Urinary bladder (tissue), 4 donors: ENCODE results near the gene NBPF3. TPM values are rescaled to one million over a fixed set of nuclear protein-coding genes. Genes with fewer than 3 reads are reported as not detected.
"Not testable (repeated sequence)": the region's sequence is repeated elsewhere in the genome, so short reads cannot be mapped to it uniquely, and the experiment has no call there.

Experiments
- DNase-seq: peaks from one replicate; pipeline ENCODE4 v3.0.0-alpha.2; 2015; ENCODE audit errors: extremely low spot score
- H3K27ac ChIP-seq: one replicate; pipeline ENCODE4 v1.5.1; 2013; ENCODE audit warnings: low read depth, mild to moderate bottlenecking, moderate library complexity
- H3K36me3 ChIP-seq: one replicate; pipeline ENCODE4 v1.6.1; 2013; ENCODE audit warnings: mild to moderate bottlenecking, moderate library complexity; ENCODE audit not compliant: insufficient read depth
- H3K4me1 ChIP-seq: one replicate; pipeline ENCODE4 v1.6.1; 2013; ENCODE audit warnings: mild to moderate bottlenecking, moderate library complexity; ENCODE audit not compliant: insufficient read depth
- H3K4me3 ChIP-seq: one replicate; pipeline ENCODE4 v1.5.1; 2013; ENCODE audit warnings: low read depth, low read length
- WGBS: extraction: QIAGEN DNeasy Blood & Tissue Kit; methylation state at CpG from one replicate; pipeline ENCODE4 v1.1.7; 2013; 5-methylcytosine and 5-hydroxymethylcytosine counted together
- polyA plus RNA-seq: library from polyadenylated mRNA; stranded (reverse); fragments of 200-250 nt; gene quantifications from one replicate; pipeline ENCODE4 v1.2.3, GENCODE V29; 2013
- total RNA-seq: library from RNA; depleted of rRNA; stranded (reverse); fragments of >200 nt; gene quantifications from one replicate; pipeline ENCODE4 v1.2.3, GENCODE V29; 2014
- donor health status: healthy with polysubstance abuse.
- donor health status: healthy.

NBPF3 gene
- total and polyA plus RNA-seq, 2 donors: 4.4 to 25.2 TPM

DNA sequence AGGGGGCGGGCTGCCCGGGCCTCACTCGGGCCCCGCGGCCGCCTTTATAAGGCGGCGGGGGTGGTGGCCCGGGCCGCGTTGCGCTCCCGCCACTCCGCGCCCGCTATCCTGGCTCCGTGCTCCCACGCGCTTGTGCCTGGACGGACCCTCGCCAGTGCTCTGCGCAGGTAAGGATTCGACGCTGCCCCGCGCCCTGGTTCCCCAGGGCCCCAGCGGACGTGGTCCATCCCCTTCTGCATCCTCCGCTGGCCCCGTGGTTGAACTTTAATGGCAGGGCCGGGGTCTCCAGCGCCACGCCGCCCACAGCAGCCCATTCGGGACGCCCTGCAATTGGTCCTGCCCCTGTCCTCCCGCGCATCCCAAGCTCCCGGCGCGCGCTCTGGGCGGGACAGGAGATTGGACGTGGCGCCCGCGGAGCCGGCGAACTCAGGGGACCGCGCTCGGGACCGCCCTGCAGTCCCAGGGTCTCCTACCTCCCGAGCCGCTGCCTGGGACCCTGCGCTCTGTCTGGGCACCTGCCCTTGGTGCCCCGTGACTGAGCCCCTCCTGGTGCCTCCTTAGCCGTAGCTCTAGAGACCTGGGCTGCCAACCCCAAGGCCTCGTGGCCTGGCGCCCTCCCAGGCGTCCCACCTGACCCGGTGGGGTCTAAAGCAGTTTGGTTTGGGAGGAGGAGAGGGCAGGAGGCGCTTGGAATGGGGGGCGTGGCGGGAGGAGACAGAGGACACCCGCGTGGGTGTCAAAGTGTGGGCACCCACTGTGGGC is 69.6 kb downstream of the NBPF3 start, which contains the start of gene ALPL:
Gene ALPL, plus strand, starts transcription at position 73 of the 762 bp plus-strand sequence. CDS start 44,659 bp downstream, outside the sequence.
- Histone ChIP-seq H3K27ac (no peak within 1 kb of the TSS), H3K36me3 (no peaks in the 10 kb centered on the region), H3K4me3 (peak within 1 kb of the TSS; percentile 23), H3K4me1 (no peaks in the 10 kb centered on the region)
- WGBS: 6% methylated on average over 67 of the region's 67 CpGs
- DNase-seq: no peak

DNA sequence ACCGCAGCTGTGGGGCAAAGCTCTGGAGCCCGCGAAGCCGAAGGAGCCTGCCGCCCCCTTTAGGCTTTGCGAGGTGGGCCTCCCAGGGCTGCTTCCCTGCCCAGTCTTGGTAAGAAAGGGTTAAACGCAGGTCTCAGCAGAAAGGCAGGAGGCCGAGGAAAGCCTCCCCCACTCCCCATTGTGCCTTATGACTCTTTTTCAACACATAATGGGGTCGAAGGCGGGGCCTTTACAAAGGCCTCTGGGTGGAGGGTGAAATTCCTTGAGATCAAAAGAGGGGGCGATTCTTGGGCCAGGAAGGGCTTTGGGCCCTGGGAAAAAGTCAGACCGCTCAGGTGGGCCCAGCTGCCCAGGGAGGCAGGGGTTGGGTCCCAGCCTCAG is 70.2 kb downstream of the NBPF3 start:
- WGBS: 58% methylated on average over 12 of the region's 12 CpGs
- H3K4me1 ChIP-seq: no peaks in the 10 kb centered on the region
- H3K36me3 ChIP-seq: no peaks in the 10 kb centered on the region
- H3K27ac ChIP-seq: no peak overlapping the region
- no peak for DNase-seq
- no peak overlapping the region for H3K4me3 ChIP-seq

DNA sequence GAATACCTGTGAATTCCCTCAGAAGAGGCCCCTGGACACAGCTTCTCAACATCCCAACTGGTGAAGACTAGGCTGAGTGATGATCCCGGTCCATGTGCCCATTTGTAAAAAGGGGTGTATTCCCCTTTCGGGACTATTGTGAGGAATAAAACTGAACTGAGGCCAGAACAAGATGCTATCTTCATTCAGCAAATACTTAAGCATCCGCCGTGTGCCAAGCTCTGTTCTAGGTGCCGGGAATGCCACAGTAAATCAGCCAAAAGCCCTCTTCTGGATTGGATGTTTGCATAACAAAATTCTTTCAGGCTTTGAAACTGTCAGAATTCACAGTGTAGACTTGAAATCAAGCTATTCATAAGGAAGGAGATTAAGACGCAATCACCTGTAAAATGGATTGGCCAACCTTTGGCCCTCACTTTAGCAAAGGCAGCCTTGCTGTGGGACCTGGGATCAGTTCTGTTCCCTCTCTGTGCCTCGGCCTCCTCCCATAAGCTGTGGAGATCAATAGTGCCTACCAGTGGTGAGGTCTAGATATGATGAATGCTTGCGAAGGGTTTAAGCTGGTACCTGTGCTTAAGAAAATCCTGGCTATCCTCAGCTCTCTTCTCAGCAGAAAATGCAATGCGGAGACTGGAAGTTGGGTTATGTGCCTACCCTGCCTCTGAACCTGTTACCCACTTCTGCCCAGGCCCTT is 71.1 kb downstream of the NBPF3 start:
- no peak for DNase-seq
- no peaks in the 10 kb centered on the region for H3K4me1 ChIP-seq
- WGBS: 81% methylated on average over 9 of the region's 9 CpGs
- H3K36me3 ChIP-seq: no peaks in the 10 kb centered on the region
- no peak overlapping the region for H3K4me3 ChIP-seq
- H3K27ac ChIP-seq: no peak overlapping the region

DNA sequence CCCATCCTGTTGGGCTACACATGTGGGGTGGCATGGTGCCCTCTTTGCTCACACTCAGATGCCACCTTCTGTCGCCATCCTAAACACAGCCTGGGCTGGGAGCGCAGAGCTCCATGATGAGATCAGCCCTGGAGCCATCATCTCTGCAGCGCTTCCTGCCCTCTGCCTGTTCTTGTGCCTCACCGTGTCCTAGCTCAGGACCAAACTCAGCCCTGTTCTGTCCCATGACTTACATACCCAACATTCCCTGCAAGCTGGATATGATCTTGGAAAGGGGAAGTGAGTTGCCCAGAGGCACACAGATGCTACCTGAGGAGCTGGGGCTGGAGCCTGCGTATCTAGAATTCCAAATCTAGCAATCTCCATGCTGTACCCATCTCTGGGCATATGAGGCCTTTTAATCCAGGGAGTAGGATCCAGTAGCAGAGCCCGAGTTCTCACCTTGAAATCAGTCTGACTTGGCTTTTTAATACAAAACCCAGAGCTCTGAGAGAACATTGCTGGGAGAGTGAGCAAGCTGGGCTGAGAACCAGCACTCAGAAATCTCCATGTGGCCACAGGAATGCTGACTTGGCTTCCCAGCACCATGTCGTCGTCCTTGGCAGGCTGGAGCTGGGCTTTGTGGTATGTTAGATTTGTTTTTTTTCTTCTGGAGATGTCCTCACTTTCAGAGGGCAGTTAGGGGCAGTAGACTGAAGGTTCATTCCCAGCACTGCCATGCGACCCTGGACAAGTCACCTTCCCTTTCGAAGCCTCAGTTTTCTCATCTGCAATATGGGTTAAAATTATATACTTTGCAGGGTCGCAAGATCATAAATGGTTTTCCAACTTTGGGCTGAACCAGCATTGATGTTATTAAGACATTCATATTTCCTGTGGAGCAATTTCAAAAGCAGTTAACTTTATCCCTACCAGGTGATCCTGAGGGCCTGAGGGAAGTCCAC is 71.9 kb downstream of the NBPF3 start:
- no peak overlapping the region for H3K27ac ChIP-seq
- WGBS: 67% methylated on average over 11 of the region's 11 CpGs
- H3K4me3 ChIP-seq: no peak overlapping the region
- H3K4me1 ChIP-seq: no peaks in the 10 kb centered on the region
- DNase-seq: no peak
- H3K36me3 ChIP-seq: no peaks in the 10 kb centered on the region

DNA sequence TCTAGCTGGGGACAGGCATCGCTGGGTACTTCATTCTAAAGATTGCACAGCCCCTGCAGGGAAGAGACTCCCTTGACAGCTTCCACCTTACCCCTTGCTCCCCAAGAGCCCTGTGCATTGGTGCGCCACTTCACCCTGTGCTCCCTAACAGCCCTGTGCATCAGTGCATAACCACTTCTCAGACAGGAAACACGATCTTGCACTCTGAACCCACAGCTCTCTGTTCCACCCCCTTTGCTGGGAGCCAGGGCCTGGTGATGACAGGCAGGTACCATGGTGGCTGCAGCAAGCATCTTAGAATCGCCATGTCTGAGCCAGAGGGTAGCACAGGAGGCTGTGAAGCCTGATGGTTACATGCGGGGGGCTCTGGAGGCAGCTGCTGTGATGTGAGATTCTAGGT is 74.3 kb downstream of the NBPF3 start:
- 88% methylated on average over 5 of the region's 5 CpGs for WGBS
- no peak overlapping the region for H3K4me3 ChIP-seq
- H3K36me3 ChIP-seq: no peaks in the 10 kb centered on the region
- DNase-seq: no peak
- no peaks in the 10 kb centered on the region for H3K4me1 ChIP-seq
- H3K27ac ChIP-seq: no peak overlapping the region

DNA sequence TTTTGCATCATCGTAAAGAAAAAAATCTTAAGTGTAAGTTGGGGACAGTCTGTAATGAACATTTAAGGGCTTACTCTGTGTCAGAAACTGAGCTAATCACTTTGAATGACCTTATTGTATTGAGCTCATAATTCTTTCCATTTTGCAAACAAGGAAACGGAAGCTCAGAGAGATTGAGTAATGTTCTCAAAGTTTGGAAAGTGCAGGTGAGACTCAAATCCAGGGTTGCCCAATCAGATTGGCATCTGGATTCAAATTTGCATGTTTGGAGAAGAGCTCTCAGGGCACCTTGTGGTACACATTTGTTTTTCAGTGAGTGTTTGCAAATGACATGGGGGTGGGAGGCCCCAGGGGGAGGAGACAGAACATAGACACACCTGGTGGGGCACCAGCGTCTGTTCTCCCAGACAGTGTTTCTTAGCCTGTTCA is 77.2 kb downstream of the NBPF3 start:
- WGBS: 79% methylated on average over 3 of the region's 3 CpGs
- no peak for DNase-seq
- H3K27ac ChIP-seq: no peak overlapping the region
- H3K4me3 ChIP-seq: no peak overlapping the region
- no peaks in the 10 kb centered on the region for H3K4me1 ChIP-seq
- H3K36me3 ChIP-seq: no peaks in the 10 kb centered on the region

DNA sequence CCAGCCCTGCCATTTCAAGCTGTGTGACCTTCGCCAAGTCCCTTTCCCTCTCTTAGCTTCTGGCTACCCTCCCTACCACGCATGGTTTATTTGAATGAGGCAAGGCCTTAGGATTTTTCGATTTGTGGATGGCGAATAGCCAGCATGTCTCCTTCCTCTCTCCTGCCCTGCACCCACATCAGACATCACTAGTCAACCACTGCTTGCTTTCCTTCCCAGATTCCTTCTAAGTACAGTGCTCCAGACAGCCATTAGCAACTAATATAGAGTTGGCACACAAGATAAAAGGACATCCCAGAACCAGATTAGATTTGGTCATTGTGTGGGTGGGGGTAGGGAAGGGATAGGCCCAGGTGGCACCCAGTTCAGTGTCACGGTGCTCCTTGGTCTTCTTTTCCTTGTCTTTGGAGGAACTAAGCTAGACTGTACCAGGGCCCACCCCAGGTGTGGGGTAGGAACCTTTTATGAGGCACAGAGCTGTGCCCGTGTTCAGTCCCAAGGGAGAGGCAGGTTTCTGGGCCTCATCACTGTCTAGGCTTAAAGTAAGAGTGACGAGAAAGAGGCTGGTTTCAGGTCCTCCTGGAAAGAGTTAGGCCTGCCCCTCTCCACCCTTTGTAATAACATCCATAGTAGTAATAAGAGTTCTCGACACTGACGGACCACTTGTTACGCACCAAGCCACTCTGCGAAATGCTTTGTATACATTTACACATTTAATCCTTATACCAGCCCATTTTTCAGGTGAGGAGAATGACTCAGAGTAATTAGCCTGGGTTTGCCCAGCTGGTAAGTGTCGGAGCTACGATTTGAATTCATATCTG is 77.9 kb downstream of the NBPF3 start:
- no peak for DNase-seq
- no peak overlapping the region for H3K27ac ChIP-seq
- H3K4me1 ChIP-seq: no peaks in the 10 kb centered on the region
- H3K36me3 ChIP-seq: no peaks in the 10 kb centered on the region
- H3K4me3 ChIP-seq: no peak overlapping the region
- 86% methylated on average over 13 of the region's 13 CpGs for WGBS

DNA sequence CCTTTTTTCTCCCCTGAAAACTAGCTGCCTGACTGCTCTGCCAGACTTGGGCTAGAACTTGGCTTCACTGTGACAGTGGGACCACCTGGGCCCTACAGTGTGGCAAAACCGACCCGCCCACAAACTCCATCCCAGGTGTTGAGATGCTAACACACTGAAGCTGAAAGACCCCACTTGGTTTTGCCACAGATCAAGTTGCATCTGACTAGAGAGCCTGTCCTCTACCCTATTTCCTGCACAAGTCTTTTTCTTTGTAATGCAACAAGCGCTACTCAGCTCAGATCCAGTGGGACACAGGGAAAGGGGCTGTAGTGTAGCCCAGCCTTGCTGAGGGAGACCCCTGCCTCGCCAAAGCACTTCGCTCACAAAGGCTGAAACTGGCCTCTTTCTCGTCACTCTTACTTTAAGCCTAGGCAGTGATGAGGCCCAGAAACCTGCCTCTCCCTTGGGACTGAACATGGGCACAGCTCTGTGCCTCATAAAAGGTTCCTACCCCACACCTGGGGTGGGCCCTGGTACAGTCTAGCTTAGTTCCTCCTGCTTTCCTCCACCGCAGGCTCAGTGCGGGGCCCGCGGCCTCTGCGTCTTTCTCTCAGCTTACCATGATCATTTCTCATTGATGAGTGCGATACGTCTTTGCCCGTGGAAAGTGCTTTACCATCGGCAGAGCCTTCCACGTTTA is 79.0 kb downstream of the NBPF3 start:
- H3K36me3 ChIP-seq: no peaks in the 10 kb centered on the region
- no peak for DNase-seq
- WGBS: 89% methylated on average over 16 of the region's 16 CpGs
- no peak overlapping the region for H3K4me3 ChIP-seq
- no peaks in the 10 kb centered on the region for H3K4me1 ChIP-seq
- no peak overlapping the region for H3K27ac ChIP-seq

DNA sequence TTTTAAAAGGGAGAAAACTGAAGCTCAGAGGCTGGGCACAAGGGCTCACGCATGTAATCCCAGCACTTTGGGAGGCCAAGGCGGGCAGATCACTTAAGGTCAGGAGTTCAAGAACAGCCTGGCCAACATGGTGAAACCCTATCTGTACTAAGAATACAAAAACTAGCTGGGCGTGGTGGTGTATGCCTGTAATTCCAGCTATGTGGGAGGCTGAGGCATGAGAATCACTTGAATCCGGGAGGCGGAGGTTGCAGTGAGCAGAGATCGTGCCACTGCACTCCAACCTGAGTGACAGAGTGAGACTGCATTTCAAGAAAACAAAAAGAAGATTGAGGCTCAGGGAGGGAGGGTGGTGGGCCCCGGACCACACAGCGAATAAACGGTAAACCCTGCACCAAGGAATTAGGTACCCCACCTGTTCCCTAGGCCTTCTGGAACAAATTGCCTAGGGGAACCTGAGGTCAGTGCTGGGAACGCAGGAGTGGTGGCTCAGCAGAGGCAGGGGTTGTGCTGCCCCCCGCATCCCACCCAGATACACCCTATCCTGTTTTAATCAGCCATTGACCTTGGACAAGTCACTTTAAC is 79.6 kb downstream of the NBPF3 start:
- H3K4me3 ChIP-seq, H3K27ac ChIP-seq, H3K36me3 ChIP-seq, DNase-seq, H3K4me1 ChIP-seq: not testable (repeated sequence)
- WGBS: 93% methylated on average over 11 of the region's 11 CpGs

DNA sequence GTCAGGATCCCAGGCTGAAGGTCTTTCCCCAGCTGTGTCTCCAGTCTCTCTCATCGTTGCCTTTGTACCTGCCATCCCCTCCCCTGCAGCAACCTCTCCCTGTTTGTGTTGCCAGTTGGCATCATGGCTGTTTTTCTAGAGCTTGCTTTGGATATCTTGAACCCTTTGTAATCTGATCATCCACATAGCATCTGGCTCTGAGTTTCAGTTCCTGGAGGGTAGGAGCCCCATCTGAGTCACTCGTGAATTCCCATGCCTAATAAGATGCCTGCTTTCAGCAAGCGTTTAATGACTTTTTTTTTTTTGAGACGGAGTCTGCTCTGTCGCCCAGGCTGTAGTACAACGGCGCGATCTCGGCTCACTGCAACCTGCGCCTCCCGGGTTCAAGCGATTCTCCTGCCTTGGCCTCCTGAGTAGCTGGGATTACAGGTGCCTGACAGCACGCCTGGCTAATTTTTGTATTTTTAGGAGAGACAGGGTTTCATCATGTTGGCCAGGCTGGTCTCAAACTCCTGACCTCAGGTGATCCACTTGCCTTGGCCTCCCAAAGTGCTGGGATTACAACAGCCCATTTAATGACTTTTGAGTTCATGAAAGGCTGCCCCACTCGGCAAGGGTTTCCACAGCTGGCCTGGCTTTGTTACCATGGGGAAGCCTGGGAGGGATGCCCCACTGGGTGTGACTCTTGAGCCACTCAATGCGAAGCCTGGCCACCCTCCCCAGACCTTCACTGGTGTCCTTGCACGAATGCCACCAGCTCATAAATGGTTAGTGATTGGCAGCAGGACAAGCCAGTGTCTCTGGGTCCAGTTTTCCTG is 81.2 kb downstream of the NBPF3 start:
- Histone ChIP-seq H3K27ac (no peak overlapping the region), H3K4me3 (no peak overlapping the region), H3K4me1 (no peaks in the 10 kb centered on the region), H3K36me3 (no peaks in the 10 kb centered on the region)
- WGBS: 83% methylated on average over 16 of the region's 16 CpGs
- no peak for DNase-seq

DNA sequence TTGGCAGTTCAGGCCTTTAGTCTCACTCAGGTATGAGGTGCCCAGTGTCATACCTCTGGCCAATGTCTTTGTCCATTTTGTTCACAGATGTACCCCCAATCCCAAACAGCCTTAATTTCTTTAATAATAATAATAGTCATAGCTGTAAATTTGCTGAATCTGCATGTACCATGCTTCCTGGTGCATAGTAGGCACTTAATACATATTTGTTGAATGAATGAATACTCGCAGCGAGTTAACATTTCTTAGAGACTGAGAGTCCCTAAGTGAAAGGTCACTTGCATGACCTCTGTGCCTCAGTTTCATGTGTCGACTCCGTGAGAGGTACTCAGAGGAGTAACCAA is 81.8 kb downstream of the NBPF3 start:
- Histone ChIP-seq H3K4me3 (no peak overlapping the region), H3K27ac (no peak overlapping the region), H3K4me1 (no peaks in the 10 kb centered on the region), H3K36me3 (no peaks in the 10 kb centered on the region)
- WGBS: 97% methylated on average over 4 of the region's 4 CpGs
- no peak for DNase-seq
